Bronchial epithelial cell (primary cell): ENCODE data around the gene CLRN3. TPM values are rescaled to one million over a fixed set of nuclear protein-coding genes. Genes with fewer than 3 reads are reported as not detected.

Experiments
- DNase-seq: peaks from one replicate; pipeline ENCODE4 v3.0.0-alpha.2; 2010; ENCODE audit warnings: low read depth
- FAIRE-seq: peaks from 2 replicates; lab custom pipeline; 2011; peaks lifted over from hg19 to GRCh38; lab: Jason Lieb, UNC
- H3K27me3 ChIP-seq: 2 replicates; pipeline ENCODE4 v1.5.1; 2011; ENCODE audit warnings: low read length; ENCODE audit not compliant: control insufficient read depth, insufficient read depth
- H3K36me3 ChIP-seq: 2 replicates; pipeline ENCODE4 v1.5.1; 2011; ENCODE audit warnings: low read length; ENCODE audit not compliant: control insufficient read depth, insufficient read depth
- H3K4me3 ChIP-seq: 2 replicates; pipeline ENCODE4 v1.5.1; 2011; ENCODE audit warnings: mild to moderate bottlenecking, low read depth, low read length, control low read depth
- total RNA-seq: library from RNA; depleted of rRNA; stranded (reverse); fragments of >200 nt; gene quantifications from 2 replicates; pipeline ENCODE4 v1.2.1, GENCODE V29; 2014
- TF ChIP-seq, protein P1 (sequence below): IDR thresholded peaks from 2 replicates; pipeline ENCODE4 v1.5.1; 2011; ENCODE audit warnings: mild to moderate bottlenecking, moderate library complexity, low read length, control low read depth, inconsistent platforms; ENCODE audit not compliant: insufficient read depth, severe bottlenecking

The CLRN3 gene
- total RNA-seq, 1 donor from 2014 or later = not detected

DNA sequence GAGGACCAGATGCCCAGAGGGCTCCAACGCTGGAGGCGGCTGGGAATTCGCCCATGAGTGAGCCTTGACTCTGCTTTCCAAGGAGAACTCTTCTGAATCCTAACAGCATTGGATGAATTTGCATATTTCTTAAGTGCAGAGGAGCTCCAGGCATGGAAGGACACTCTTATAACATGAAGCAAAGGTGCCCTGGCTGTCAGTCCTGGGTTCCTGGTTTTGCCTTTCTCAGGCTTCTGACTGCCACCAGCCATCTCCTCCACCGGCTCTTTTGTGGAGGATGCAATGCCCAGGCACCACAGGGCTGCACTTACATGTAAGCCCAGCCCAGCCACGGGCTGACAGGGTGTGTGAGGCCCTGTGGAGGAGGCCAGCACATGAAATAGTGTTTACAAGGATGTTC lies 8.2 kb downstream of the CLRN3 start:
- FAIRE-seq (no peak), DNase-seq (no peak)
- TF ChIP-seq, protein P1, sequence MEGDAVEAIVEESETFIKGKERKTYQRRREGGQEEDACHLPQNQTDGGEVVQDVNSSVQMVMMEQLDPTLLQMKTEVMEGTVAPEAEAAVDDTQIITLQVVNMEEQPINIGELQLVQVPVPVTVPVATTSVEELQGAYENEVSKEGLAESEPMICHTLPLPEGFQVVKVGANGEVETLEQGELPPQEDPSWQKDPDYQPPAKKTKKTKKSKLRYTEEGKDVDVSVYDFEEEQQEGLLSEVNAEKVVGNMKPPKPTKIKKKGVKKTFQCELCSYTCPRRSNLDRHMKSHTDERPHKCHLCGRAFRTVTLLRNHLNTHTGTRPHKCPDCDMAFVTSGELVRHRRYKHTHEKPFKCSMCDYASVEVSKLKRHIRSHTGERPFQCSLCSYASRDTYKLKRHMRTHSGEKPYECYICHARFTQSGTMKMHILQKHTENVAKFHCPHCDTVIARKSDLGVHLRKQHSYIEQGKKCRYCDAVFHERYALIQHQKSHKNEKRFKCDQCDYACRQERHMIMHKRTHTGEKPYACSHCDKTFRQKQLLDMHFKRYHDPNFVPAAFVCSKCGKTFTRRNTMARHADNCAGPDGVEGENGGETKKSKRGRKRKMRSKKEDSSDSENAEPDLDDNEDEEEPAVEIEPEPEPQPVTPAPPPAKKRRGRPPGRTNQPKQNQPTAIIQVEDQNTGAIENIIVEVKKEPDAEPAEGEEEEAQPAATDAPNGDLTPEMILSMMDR = no peak

DNA sequence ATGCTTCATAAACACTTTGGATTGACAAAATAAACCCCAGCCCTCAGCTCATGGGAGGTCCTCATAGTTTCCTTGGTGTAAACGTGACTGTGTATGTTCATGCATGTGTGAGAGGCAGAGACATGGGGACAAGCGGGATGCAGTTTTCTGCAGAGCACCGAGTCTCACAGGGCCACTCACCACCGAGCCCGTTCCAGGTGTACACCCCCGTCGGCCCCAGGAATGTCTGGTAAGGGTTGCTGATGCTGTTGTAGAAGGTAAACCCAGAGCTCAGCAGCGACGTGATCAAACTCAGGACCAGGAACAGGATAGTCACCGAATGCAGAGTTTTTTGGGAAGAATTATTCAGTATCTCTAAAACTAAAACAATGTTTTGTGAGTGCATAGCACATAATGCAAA lies 9.2 kb downstream of the CLRN3 start:
- no peak for FAIRE-seq
- TF ChIP-seq, protein P1 = no peak
- H3K27me3 ChIP-seq = no peaks in the 10 kb centered on the region
- no peaks in the 10 kb centered on the region for H3K36me3 ChIP-seq
- no peak for DNase-seq
- H3K4me3 ChIP-seq = no peak overlapping the region

More for the DNA sequence above, 8.2 kb downstream of the CLRN3 start:
- no peaks in the 10 kb centered on the region for H3K27me3 ChIP-seq
- H3K36me3 ChIP-seq = no peaks in the 10 kb centered on the region
- H3K4me3 ChIP-seq = no peak overlapping the region

DNA sequence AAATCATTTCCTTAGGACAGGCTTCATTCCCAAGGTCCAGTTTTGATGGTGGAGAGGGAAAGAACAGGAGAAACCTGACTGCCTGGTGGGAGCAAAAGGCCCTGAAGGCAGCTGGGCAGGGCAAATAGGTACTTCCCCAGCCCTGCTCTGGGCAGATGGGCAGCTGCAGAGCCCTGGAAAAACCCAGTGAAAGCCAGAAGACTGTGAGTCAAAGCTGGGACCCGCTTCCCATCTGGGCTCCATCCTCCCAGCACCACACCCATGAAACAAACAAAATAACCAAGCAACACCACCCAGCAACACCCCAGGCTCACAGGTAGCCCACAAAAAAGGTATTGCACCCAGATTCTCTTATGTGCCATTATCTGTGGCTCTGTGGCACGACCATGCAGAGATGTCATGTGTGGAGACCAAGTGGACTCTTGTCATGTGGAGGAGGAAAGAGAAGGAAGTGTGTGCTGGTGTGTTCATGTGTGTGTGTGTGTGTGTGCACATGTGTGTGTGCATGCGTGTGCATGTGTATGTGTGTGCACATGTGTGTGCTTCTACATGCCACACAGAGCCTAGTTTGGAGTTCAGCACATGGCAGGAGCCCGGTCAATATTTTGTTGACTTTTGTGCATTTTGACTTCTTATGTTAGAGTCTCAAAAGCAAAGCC lies 9.8 kb downstream of the CLRN3 start:
- FAIRE-seq (no peak), DNase-seq (no peak)
- TF ChIP-seq, protein P1 = no peak
- Histone ChIP-seq H3K27me3 (no peaks in the 10 kb centered on the region), H3K36me3 (no peaks in the 10 kb centered on the region), H3K4me3 (no peak overlapping the region)

DNA sequence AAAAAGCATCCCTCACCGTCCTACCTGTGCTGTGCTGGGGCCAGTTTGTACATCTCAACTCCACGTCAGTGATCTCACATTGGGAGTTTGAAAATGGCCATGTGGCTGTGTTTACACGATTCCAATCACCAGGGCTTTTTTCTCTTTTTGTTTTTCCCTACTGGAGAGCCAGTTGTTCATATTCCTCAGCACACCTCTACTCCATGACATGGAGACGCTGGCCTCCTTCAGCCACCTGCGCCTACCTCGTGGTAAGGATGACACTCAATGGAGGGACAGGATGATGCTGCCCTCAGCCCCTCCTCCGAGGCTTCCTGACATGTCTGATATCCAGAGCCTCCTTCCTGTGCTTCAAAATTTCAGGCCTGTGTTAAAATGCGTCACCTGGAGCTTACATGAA lies 10.3 kb downstream of the CLRN3 start:
- DNase-seq (no peak), FAIRE-seq (peak; percentile 13)
- TF ChIP-seq, protein P1 = no peak

DNA sequence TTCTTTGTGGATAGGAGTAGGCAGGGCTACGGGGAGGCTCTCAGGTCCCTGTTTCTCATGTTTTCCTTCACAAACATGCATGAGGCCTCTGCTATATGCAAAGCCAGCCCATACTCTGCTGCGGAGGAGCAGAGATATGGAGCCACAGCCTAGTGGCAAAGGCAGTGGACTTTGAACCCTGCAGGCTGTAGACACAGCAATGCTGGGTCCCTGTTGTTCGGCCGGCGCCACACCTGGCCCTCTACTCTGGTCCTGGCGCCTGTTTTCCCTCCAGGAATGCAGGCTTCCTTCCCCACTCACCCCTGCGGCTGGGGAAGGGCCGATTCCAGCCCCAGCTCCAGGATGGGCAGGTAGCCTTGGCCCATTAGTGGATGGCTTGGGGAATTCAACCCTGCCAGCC lies 11.5 kb downstream of the CLRN3 start:
- no peaks in the 10 kb centered on the region for H3K27me3 ChIP-seq
- DNase-seq (no peak), FAIRE-seq (no peak)
- TF ChIP-seq, protein P1 = no peak
- H3K4me3 ChIP-seq = no peak overlapping the region
- no peaks in the 10 kb centered on the region for H3K36me3 ChIP-seq

More for the DNA sequence above, 10.3 kb downstream of the CLRN3 start:
- no peaks in the 10 kb centered on the region for H3K36me3 ChIP-seq
- no peaks in the 10 kb centered on the region for H3K27me3 ChIP-seq
- H3K4me3 ChIP-seq = no peak overlapping the region

DNA sequence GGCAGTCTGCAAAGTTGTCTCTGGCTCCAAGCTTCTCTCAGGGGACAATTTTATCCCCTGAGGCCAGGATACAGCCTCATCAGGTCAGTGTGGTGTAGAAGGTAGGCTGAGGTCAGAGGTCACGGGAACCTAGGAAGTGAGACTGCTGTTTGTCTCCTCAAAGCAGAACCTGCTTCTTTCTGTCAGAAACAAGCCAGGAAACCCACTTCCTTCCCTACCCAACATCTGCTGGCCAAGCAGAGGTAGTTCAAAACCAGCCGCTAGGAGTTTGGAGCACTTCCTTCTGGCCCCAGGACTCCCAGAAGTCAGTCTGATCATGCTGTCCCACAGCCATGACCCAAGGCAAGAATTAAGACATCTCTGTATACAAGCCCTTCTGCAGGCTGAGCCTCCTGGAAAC lies 12.2 kb downstream of the CLRN3 start:
- DNase-seq = no peak
- no peak for FAIRE-seq
- Histone ChIP-seq H3K4me3 (no peak overlapping the region), H3K36me3 (no peaks in the 10 kb centered on the region), H3K27me3 (no peaks in the 10 kb centered on the region)
- TF ChIP-seq, protein P1 = no peak
